ENCODE measurements around the gene JMJD1C. TPM values are rescaled to one million over a fixed set of nuclear protein-coding genes. Genes with fewer than 3 reads are reported as not detected.
"Not testable (repeated sequence)": the region's sequence is repeated elsewhere in the genome, so short reads cannot be mapped to it uniquely, and the experiment has no call there.

Gene JMJD1C
- total RNA-seq, result 187 TPM

GRCh38 chr10:63465293-63466143 is at the start of gene JMJD1C:
Gene JMJD1C (minus strand): TSS chr10:63465977. CDS start chr10:63465662, 315 bp downstream.
- DNase-seq, result peak; percentile 90

- DNase-seq, result no peak
Measured at GRCh38 chr10:63515002-63515763, 49.4 kb upstream of the JMJD1C start.

- no peak for DNase-seq
Measured at GRCh38 chr10:63506554-63506953, 40.8 kb upstream of the JMJD1C start.

- no peak for DNase-seq
Measured at GRCh38 chr10:63505562-63505961, 39.8 kb upstream of the JMJD1C start.

- DNase-seq, result no peak
Measured at GRCh38 chr10:63504145-63504881, 38.5 kb upstream of the JMJD1C start.

GRCh38 chr10:63503395-63503794 is 37.6 kb upstream of the JMJD1C start:
- DNase-seq, result no peak

GRCh38 chr10:63502832-63503231 is 37.1 kb upstream of the JMJD1C start:
- DNase-seq, result no peak

- no peak for DNase-seq
Measured at GRCh38 chr10:63501954-63502353, 36.2 kb upstream of the JMJD1C start.

- not testable (repeated sequence) for DNase-seq
Measured at GRCh38 chr10:63500551-63500950, 34.8 kb upstream of the JMJD1C start.

GRCh38 chr10:63498665-63499064 is 32.9 kb upstream of the JMJD1C start:
- DNase-seq, result no peak

- no peak for DNase-seq
Measured at GRCh38 chr10:63497321-63497720, 31.5 kb upstream of the JMJD1C start.

- no peak for DNase-seq
Measured at GRCh38 chr10:63496561-63496960, 30.8 kb upstream of the JMJD1C start.

GRCh38 chr10:63494951-63495350 is 29.2 kb upstream of the JMJD1C start:
- DNase-seq, result no peak

- DNase-seq, result no peak
Measured at GRCh38 chr10:63493004-63493403, 27.2 kb upstream of the JMJD1C start.

GRCh38 chr10:63492317-63492690 is 26.5 kb upstream of the JMJD1C start:
- not testable (repeated sequence) for DNase-seq

GRCh38 chr10:63491588-63492316 is 26.0 kb upstream of the JMJD1C start:
- DNase-seq, result peak; percentile 88

- no peak for DNase-seq
Measured at GRCh38 chr10:63489838-63490237, 24.1 kb upstream of the JMJD1C start.

GRCh38 chr10:63487990-63488389 is 22.2 kb upstream of the JMJD1C start:
- DNase-seq, result no peak

- DNase-seq, result no peak
Measured at GRCh38 chr10:63483983-63484382, 18.2 kb upstream of the JMJD1C start.

GRCh38 chr10:63481815-63482421 is 16.1 kb upstream of the JMJD1C start:
- DNase-seq, result peak; percentile 27

GRCh38 chr10:63480237-63480636 is 14.5 kb upstream of the JMJD1C start:
- no peak for DNase-seq

- no peak for DNase-seq
Measured at GRCh38 chr10:63478564-63478963, 12.8 kb upstream of the JMJD1C start.

Measured in tongue (tissue), 2 donors.